GM10266 (cell line): ENCODE measurements around the gene CCS.
A peak's percentile ranks its signal among the peaks of the same experiment; 100 is the strongest.
"Not testable (repeated sequence)": the region's sequence is repeated elsewhere in the genome, so short reads cannot be mapped to it uniquely, and the experiment has no call there.

ENCODE experiments used
- DNase-seq: peaks from one replicate; pipeline ENCODE4 v3.0.0; 2012; ENCODE audit errors: extremely low spot score
- CTCF ChIP-seq: IDR thresholded peaks from 2 replicates; pipeline ENCODE4 v1.5.1; 2012; ENCODE audit warnings: mild to moderate bottlenecking, low read depth; ENCODE audit not compliant: control insufficient read depth, insufficient read depth; ENCODE audit errors: missing control alignments

CCS gene

GRCh38 chr11:66569076-66569475 is 23.9 kb upstream of the CCS start:
- no peak for TF ChIP-seq CTCF
- no peak for DNase-seq

- no peak for DNase-seq
- TF ChIP-seq CTCF = no peak
Observed at GRCh38 chr11:66570079-66570849, 22.7 kb upstream of the CCS start.

GRCh38 chr11:66570850-66571180 is 22.2 kb upstream of the CCS start:
- DNase-seq = no peak
- no peak for TF ChIP-seq CTCF

- peak; percentile 87 for TF ChIP-seq CTCF
- peak; percentile 86 for DNase-seq
Observed at GRCh38 chr11:66579017-66579606, 13.9 kb upstream of the CCS start.

- DNase-seq = peak; percentile 21
- no peak for TF ChIP-seq CTCF
Observed at GRCh38 chr11:66580803-66581202, 12.2 kb upstream of the CCS start.

- no peak for DNase-seq
- no peak for TF ChIP-seq CTCF
Observed at GRCh38 chr11:66581261-66581660, 11.7 kb upstream of the CCS start.

- not testable (repeated sequence) for DNase-seq
Observed at GRCh38 chr11:66582565-66583147, 10.3 kb upstream of the CCS start.

- not testable (repeated sequence) for DNase-seq
Observed at GRCh38 chr11:66585447-66585846, 7.5 kb upstream of the CCS start.
